Camera-type eye (tissue), 1 donor: Measurements from ENCODE around the gene CDC42EP1. TPM values are rescaled to one million over a fixed set of nuclear protein-coding genes. Genes with fewer than 3 reads are reported as not detected.

Source experiments
- total RNA-seq: library from RNA; depleted of rRNA; stranded (reverse); fragments of >200 nt; gene quantifications from one replicate; pipeline ENCODE4 v1.2.3, GENCODE V29; 2014

CDC42EP1 gene, protein sequence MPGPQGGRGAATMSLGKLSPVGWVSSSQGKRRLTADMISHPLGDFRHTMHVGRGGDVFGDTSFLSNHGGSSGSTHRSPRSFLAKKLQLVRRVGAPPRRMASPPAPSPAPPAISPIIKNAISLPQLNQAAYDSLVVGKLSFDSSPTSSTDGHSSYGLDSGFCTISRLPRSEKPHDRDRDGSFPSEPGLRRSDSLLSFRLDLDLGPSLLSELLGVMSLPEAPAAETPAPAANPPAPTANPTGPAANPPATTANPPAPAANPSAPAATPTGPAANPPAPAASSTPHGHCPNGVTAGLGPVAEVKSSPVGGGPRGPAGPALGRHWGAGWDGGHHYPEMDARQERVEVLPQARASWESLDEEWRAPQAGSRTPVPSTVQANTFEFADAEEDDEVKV
- total RNA-seq: 19.0 TPM

GRCh38 chr22:37559901-37560607 lies at the start of gene CDC42EP1:
Gene CDC42EP1, plus strand, starts transcription at chr22:37560480. Its CDS starts 5,870 bp downstream, at chr22:37566350.

DNA sequence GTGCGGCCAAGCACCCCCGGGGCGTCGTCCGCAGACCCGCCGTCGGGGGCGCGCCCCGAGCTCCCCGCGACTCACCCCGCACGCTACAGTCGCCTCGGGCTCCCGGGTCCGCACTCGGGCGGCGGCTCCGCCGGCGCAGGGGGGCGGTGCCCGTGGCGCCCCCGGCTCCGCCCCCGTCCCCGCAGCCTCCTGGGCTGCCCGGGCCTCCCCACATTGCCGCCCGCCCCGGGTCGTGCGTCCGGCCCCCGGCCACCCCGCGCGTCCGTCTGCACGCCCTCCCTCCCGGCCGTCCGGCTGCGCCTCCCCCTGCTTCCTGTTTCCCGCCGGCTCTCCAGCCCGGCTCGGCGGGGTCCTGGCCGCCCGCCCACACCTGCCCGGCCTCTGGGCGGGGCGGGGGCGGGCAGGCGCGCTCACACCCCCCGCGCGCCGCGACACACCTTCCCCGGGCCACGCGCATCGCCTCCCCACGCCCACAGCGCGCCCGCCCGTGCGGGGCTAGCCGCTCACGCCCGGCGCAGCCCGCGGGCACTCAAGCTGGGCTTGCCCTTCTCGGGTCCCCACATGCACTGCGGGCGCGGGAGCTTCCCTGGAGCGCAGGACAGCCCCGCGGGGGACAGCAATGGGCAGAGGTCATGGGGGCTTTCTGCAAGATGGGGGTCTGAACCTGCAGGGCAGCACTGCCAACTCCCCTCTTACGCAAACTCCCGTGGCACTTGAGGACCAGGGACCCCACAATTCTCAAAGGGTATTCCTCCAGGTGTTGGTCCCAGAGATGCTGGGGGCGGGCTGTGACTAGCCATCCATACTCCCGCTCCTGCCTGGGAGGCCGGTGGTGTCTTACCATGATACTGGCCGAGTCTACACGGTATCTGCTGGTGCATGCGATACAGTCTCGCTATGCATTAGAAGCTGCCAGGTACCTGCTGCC lies 40.7 kb upstream of the CDC42EP1 start, which contains the start of gene CARD10:
TSS of gene CARD10 (minus strand) at position 148 of the 928 bp plus-strand sequence. CDS start 215 bp downstream, outside the sequence.

GRCh38 chr22:37608477-37609239 lies 48.4 kb downstream of the CDC42EP1 start, which contains the start of gene GGA1:
Gene GGA1, plus strand, starts transcription at chr22:37608834. Its CDS starts 27 bp downstream, at chr22:37608861.

Other genes with a start within 250 kb of the CDC42EP1 start
- 7.0 TPM for gene ELFN2, start 133.0 kb upstream of the CDC42EP1 start, total RNA-seq
- 22.3 TPM for gene MFNG, start 74.1 kb upstream of the CDC42EP1 start, total RNA-seq
- gene CARD10, start 41.1 kb upstream of the CDC42EP1 start, total RNA-seq: 6.0 TPM
- 2.0 TPM for gene LGALS2, start 19.6 kb downstream of the CDC42EP1 start, total RNA-seq
- 54.9 TPM for gene GGA1, start 48.4 kb downstream of the CDC42EP1 start, total RNA-seq
- 7.3 TPM for gene SH3BP1, start 79.2 kb downstream of the CDC42EP1 start, total RNA-seq
- 24.4 TPM for gene PDXP, start 98.2 kb downstream of the CDC42EP1 start, total RNA-seq
- gene LGALS1, start 115.2 kb downstream of the CDC42EP1 start, total RNA-seq: 510 TPM
- gene NOL12, start 125.9 kb downstream of the CDC42EP1 start, total RNA-seq: 24.6 TPM
- gene TRIOBP, start 136.6 kb downstream of the CDC42EP1 start, total RNA-seq: 83.3 TPM
- 15.8 TPM for gene GCAT, start 247.5 kb downstream of the CDC42EP1 start, total RNA-seq